ENCODE measurements around the gene SUGCT.
A peak's percentile ranks its signal among the peaks of the same experiment; 100 is the strongest.

DNA sequence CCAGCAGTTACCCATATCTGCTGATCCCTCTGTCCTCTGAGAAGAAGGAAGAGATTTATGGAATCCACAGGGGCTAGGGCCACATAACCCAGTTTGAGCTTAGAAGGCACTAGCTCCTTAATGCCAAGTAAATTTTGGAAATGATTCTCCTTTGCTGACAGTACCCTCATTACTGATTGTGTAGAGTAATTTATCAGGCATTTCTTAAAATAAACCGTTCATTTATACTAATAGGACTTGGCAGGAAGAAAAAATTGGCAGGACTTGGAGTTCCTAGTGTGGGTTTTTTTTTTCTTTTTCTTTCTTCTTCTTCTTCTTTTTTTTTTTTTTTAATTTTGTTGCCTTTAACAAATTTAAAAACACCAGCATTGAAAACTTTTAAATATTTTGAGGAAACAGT is 645.7 kb downstream of the SUGCT start:
- no peak for TF ChIP-seq ELF1 (IDR thresholded peaks at IDR 0.05)
- TF ChIP-seq, protein P1, sequence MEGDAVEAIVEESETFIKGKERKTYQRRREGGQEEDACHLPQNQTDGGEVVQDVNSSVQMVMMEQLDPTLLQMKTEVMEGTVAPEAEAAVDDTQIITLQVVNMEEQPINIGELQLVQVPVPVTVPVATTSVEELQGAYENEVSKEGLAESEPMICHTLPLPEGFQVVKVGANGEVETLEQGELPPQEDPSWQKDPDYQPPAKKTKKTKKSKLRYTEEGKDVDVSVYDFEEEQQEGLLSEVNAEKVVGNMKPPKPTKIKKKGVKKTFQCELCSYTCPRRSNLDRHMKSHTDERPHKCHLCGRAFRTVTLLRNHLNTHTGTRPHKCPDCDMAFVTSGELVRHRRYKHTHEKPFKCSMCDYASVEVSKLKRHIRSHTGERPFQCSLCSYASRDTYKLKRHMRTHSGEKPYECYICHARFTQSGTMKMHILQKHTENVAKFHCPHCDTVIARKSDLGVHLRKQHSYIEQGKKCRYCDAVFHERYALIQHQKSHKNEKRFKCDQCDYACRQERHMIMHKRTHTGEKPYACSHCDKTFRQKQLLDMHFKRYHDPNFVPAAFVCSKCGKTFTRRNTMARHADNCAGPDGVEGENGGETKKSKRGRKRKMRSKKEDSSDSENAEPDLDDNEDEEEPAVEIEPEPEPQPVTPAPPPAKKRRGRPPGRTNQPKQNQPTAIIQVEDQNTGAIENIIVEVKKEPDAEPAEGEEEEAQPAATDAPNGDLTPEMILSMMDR (IDR thresholded peaks at IDR 0.05) = no peak
- no peak for TF ChIP-seq CHD2 (IDR thresholded peaks at IDR 0.05; ENCODE audit: low read length, partially characterized antibody)
- TF ChIP-seq GABPA (IDR thresholded peaks at IDR 0.05; ENCODE audit: low read depth) = no peak
- TF ChIP-seq TAF1 (IDR thresholded peaks at IDR 0.05; ENCODE audit: borderline replicate concordance, low read depth, low read length) = no peak
- no peak for TF ChIP-seq FOSL2 (IDR thresholded peaks at IDR 0.05; ENCODE audit: borderline replicate concordance, low read depth)
- TF ChIP-seq POLR2AphosphoS5 (IDR thresholded peaks at IDR 0.05; ENCODE audit: low read depth, low read length) = peak; percentile 23; the same call in 1 of the 2 replicates
- TF ChIP-seq RAD21 (IDR thresholded peaks at IDR 0.05; ENCODE audit: low read length) = no peak
- TF ChIP-seq, protein P2, sequence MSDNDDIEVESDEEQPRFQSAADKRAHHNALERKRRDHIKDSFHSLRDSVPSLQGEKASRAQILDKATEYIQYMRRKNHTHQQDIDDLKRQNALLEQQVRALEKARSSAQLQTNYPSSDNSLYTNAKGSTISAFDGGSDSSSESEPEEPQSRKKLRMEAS (IDR thresholded peaks at IDR 0.05; ENCODE audit: low read depth) = no peak
- TF ChIP-seq SIN3A (IDR thresholded peaks at IDR 0.05; ENCODE audit: borderline replicate concordance, low read depth, low read length) = no peak
- TF ChIP-seq, protein P3, sequence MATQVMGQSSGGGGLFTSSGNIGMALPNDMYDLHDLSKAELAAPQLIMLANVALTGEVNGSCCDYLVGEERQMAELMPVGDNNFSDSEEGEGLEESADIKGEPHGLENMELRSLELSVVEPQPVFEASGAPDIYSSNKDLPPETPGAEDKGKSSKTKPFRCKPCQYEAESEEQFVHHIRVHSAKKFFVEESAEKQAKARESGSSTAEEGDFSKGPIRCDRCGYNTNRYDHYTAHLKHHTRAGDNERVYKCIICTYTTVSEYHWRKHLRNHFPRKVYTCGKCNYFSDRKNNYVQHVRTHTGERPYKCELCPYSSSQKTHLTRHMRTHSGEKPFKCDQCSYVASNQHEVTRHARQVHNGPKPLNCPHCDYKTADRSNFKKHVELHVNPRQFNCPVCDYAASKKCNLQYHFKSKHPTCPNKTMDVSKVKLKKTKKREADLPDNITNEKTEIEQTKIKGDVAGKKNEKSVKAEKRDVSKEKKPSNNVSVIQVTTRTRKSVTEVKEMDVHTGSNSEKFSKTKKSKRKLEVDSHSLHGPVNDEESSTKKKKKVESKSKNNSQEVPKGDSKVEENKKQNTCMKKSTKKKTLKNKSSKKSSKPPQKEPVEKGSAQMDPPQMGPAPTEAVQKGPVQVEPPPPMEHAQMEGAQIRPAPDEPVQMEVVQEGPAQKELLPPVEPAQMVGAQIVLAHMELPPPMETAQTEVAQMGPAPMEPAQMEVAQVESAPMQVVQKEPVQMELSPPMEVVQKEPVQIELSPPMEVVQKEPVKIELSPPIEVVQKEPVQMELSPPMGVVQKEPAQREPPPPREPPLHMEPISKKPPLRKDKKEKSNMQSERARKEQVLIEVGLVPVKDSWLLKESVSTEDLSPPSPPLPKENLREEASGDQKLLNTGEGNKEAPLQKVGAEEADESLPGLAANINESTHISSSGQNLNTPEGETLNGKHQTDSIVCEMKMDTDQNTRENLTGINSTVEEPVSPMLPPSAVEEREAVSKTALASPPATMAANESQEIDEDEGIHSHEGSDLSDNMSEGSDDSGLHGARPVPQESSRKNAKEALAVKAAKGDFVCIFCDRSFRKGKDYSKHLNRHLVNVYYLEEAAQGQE (IDR thresholded peaks at IDR 0.05; ENCODE audit: low read depth, low read length) = no peak
- TF ChIP-seq, protein P4, sequence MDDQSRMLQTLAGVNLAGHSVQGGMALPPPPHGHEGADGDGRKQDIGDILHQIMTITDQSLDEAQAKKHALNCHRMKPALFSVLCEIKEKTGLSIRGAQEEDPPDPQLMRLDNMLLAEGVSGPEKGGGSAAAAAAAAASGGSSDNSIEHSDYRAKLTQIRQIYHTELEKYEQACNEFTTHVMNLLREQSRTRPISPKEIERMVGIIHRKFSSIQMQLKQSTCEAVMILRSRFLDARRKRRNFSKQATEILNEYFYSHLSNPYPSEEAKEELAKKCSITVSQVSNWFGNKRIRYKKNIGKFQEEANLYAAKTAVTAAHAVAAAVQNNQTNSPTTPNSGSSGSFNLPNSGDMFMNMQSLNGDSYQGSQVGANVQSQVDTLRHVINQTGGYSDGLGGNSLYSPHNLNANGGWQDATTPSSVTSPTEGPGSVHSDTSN (IDR thresholded peaks at IDR 0.05) = peak; percentile 79
- peak; percentile 6 to 47; a peak in 2 of 4 replicates for TF ChIP-seq EP300 (IDR thresholded peaks at IDR 0.05; ENCODE audit: borderline replicate concordance in 1 of 2, low read depth in 1 of 2, low read length in 1 of 2)

Data from SK-N-SH (cell line).